ENCODE measurements around the gene ZDHHC21.
"Not testable (repeated sequence)": the region's sequence is repeated elsewhere in the genome, so short reads cannot be mapped to it uniquely, and the experiment has no call there.

ZDHHC21 gene

DNA sequence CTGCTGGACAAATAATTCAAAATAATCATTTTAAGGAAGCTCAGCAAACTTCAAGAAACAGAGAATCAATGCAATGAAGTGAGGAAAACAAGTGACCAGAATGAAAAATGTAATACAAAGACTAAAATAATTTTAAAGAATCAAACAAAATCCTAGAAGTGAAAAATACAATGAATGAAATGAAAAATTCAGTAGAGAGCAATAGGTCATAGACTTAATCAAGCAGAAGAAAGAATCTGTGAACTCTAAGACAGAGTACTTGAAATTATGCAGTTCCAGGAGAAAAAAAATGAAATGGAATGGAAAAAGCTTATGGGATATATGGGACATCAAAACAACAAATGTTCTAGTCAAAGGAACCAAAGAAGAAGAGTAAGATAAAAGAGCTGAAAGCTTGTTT is 11.8 kb upstream of the ZDHHC21 start:
- H3K9me3 Mint-ChIP-seq = peaks cover 7 to 24% of the 10 kb centered on the region in 2 donors
- H3K4me3 Mint-ChIP-seq = no peak overlapping the region
- DNase-seq (no peak), ATAC-seq (replicated peaks) (no peak)
- peaks cover 35% of the 10 kb centered on the region in 2 donors for H3K27me3 Mint-ChIP-seq
- H3K4me1 Mint-ChIP-seq (ENCODE audit: low read depth in 2 of 2) = no peaks in the 10 kb centered on the region
- H3K36me3 Mint-ChIP-seq (ENCODE audit: insufficient read depth) = no peaks in the 10 kb centered on the region
- no peak overlapping the region for H3K27ac Mint-ChIP-seq

DNA sequence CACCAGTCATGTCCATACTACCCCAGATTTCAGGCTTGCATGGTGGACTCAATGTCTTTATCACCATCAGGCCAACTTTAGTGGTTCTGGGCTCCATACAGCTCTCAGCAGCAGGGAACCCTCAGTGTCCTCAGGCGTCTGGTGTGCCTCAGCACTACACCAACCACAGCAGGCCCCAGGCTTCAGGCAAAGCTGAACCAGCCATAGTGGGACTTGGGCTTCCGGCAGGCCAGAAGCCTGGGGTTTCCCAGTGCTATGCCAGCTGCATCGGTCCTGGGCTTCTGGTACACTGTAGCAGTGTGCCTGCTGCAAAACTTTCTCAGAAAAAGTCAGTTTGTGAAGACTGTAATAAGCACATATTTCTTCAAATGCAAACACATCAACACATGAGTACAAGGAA is 11.0 kb upstream of the ZDHHC21 start:
- peaks cover 28 to 31% of the 10 kb centered on the region in 2 donors for H3K27me3 Mint-ChIP-seq
- no peaks in the 10 kb centered on the region for H3K4me1 Mint-ChIP-seq (ENCODE audit: low read depth in 2 of 2)
- no peaks in the 10 kb centered on the region for H3K36me3 Mint-ChIP-seq (ENCODE audit: insufficient read depth)
- H3K4me3 Mint-ChIP-seq = no peak overlapping the region
- ATAC-seq (replicated peaks) = no peak
- peaks cover 6 to 24% of the 10 kb centered on the region in 2 donors for H3K9me3 Mint-ChIP-seq
- no peak for DNase-seq
- H3K27ac Mint-ChIP-seq = no peak overlapping the region

DNA sequence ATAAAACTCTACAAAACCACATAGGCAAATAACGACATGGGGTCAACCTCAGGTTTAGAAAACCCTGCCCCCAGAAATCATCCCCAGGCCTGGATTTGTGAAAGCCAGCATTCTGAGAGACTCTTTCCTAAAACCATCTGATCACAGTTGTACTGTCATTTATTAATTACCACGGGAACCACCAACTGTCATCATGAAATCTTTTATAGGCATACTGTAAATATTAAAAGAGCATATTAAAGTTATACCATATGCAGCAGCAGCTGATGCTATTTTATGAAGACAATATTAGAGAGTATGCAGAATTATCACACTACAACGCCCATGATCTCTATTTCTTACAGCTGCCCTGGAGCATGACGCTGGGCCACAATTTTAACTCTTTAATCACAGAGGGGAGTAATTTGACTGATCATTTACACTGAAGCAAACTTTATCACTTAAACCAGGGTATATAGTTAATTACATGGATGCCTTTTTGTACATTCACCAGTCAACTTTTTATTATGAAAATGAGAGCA is 9.0 kb upstream of the ZDHHC21 start:
- H3K4me3 Mint-ChIP-seq = no peak overlapping the region
- no peak overlapping the region for H3K27ac Mint-ChIP-seq
- no peaks in the 10 kb centered on the region for H3K36me3 Mint-ChIP-seq (ENCODE audit: insufficient read depth)
- peaks cover 6 to 14% of the 10 kb centered on the region in 2 donors for H3K9me3 Mint-ChIP-seq
- DNase-seq (no peak), ATAC-seq (replicated peaks) (no peak)
- peaks cover 8 to 17% of the 10 kb centered on the region in 2 donors for H3K27me3 Mint-ChIP-seq
- no peaks in the 10 kb centered on the region for H3K4me1 Mint-ChIP-seq (ENCODE audit: low read depth in 2 of 2)

DNA sequence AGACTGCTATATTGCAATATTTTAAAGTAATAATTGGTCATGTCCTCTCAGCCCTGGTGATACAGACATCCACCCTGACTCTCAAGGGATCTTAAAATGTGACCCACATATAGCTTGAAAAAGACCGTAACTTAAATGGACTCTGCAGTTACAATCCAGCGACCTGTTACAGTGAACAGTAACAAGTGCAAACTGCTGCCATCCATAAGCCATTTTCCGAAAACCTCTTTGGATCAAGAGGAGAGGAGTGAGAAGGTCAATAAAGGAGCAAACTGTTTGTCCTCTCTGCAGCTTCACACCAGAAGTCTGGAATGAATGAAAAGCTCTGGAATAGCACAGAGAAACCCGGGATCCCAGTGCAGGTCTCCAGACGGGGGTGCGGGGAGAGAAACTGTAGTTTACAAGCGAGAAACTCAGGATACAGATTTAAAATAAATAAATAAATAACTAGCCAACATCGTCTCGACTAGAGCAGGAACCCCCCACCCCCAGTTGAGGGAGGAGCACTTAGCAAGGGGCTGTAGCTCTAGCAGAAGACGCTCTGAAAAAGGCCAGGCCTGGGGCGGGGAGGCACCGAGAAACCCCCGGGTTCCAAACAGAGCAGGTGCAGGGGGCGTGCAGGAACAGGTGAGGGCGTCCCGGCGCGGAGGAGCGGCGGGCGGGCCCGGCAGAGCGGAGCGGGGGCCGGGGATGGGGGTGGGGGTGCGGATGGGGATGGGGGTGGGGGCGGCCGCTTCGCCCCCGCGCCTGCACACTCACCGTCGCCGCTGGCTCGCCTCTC is 572 bp downstream of the ZDHHC21 start:
- DNase-seq = peak in 2 of 3 experiments; percentile 4 to 15
- ATAC-seq (replicated peaks) = peak; percentile 64
- Mint-ChIP-seq H3K4me3 (peak overlapping the region; percentile 90 to 95), H3K27me3 (no peaks in the 10 kb centered on the region), H3K27ac (peak overlapping the region; percentile 92 to 94), H3K4me1 (ENCODE audit: low read depth in 2 of 2) (peaks cover 21 to 40% of the 10 kb centered on the region in 2 donors), H3K9me3 (no peaks in the 10 kb centered on the region), H3K36me3 (ENCODE audit: insufficient read depth) (peaks cover 13% of the 10 kb centered on the region)

DNA sequence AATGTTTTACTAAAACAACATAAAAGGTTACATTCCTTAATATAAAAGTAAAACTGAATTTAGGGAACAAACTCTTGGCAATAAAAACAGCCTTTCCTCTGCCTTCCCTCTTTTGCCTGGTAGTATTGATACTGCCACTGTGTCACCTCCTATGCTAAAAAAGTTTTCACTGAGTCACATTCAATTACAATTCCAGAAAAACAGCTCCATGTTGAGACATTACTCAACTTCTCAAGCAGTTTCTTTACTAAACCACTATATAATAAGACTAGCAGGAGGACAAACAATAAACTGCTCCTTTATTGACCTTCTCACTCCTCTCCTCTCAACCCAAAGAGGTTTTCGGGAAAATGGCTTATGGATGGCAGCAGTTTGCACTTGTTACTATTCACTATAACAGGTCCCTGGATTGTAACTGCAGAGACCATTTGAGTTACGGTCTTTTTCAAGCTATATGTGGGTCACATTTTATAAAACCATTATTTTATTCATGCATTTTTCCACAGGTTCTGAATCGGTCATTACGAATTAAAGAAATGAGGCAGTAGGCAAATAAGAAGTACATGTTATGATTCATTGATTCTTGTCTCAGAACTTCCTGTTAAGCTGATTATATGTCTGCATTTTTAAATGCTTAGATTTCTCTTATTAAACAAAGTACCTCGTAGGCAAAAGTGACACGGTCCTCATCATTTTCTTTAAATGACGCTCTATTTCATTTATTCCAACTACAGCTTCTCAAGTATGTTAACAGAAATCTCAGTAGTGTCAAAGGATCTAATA is 2.1 kb downstream of the ZDHHC21 start:
- no peak for ATAC-seq (replicated peaks)
- DNase-seq = no peak
- Mint-ChIP-seq H3K36me3 (ENCODE audit: insufficient read depth) (peaks cover 26% of the 10 kb centered on the region), H3K4me1 (ENCODE audit: low read depth in 2 of 2) (peaks cover 21 to 40% of the 10 kb centered on the region in 2 donors), H3K27ac (no peak overlapping the region), H3K4me3 (no peak overlapping the region), H3K9me3 (no peaks in the 10 kb centered on the region), H3K27me3 (no peaks in the 10 kb centered on the region)

DNA sequence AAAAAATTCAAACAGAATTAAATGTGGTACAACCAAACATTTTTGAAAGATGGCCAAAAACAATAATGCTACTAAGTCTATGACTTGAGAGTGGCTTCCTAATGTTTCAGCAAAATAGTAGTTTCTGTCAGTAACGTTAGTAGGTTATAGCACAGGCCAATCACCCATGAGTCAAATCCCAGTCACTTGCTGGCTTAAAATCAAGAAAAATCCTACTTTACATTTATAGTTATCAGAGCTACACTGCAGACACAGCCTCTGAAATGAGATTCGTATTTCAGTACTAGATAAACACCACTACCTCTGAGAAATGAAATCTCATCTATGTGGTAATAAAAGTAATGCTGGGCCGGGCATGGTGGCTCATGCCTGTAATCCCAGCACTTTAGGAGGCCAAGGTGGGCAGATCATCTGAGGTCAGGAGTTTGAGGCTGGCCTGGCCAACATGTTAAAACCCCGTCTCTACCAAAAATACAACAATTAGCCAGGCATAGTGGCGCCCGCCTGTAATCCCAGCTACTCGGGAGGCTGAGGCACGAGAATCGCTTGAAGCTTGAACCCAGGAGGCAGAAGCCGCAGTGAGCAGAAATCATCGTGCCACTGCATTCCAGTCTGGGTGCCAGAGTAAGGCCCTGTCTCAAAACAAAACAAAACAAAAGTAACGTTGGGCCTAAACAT is 6.1 kb downstream of the ZDHHC21 start:
- DNase-seq = no peak
- Mint-ChIP-seq H3K27ac (no peak overlapping the region), H3K4me3 (no peak overlapping the region), H3K9me3 (no peaks in the 10 kb centered on the region), H3K36me3 (ENCODE audit: insufficient read depth) (peaks cover 26% of the 10 kb centered on the region), H3K27me3 (no peaks in the 10 kb centered on the region), H3K4me1 (ENCODE audit: low read depth in 2 of 2) (peaks cover 15 to 34% of the 10 kb centered on the region in 2 donors)
- ATAC-seq (replicated peaks) = no peak

DNA sequence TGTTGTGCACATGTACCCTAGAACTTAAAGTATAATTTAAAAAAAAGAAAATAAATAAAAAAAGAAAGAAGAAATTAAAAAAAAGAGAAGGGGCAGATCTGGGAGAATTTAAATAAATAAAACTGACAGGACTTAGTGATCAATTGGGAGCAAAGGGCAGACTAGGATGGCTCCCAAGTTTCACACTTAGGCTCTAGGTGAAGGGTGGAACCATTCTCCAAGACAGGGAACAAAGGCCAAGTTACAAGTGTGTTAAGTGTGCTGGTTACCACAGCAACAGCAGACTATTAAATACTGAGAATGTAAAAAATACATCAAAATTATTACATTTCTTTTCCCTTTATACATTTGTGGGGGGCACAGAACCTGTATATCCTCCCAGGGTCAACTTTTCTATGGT is 7.1 kb downstream of the ZDHHC21 start:
- no peak for ATAC-seq (replicated peaks)

DNA sequence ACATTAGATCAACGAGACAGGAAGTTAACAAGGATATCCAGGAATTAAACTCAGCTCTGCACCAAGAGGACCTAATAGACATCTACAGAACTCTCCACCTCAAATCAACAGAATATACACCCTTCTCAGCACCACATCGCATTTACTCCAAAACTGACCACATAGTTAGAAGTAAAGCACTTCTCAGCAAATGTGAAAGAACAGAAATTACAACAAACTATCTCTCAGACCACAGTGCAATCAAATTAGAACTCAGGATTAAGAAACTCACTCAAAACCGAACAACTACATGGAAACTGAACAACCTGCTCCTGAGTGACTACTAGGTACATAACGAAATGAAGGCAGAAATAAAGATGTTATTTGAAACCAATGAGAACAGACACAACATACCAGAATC is 10.6 kb downstream of the ZDHHC21 start:
- H3K4me3 Mint-ChIP-seq; H3K27me3 Mint-ChIP-seq; H3K27ac Mint-ChIP-seq; DNase-seq; ATAC-seq (replicated peaks); H3K9me3 Mint-ChIP-seq: not testable (repeated sequence)
- peaks cover 12% of the 10 kb centered on the region for H3K36me3 Mint-ChIP-seq (ENCODE audit: insufficient read depth)
- peaks cover 15 to 26% of the 10 kb centered on the region in 2 donors for H3K4me1 Mint-ChIP-seq (ENCODE audit: low read depth in 2 of 2)

More for the DNA sequence above, 7.1 kb downstream of the ZDHHC21 start:
- Mint-ChIP-seq H3K9me3 (no peaks in the 10 kb centered on the region), H3K36me3 (ENCODE audit: insufficient read depth) (peaks cover 26% of the 10 kb centered on the region), H3K27ac (no peak overlapping the region), H3K27me3 (no peaks in the 10 kb centered on the region), H3K4me3 (no peak overlapping the region), H3K4me1 (ENCODE audit: low read depth in 2 of 2) (peaks cover 17 to 36% of the 10 kb centered on the region in 2 donors)
- DNase-seq = no peak

DNA sequence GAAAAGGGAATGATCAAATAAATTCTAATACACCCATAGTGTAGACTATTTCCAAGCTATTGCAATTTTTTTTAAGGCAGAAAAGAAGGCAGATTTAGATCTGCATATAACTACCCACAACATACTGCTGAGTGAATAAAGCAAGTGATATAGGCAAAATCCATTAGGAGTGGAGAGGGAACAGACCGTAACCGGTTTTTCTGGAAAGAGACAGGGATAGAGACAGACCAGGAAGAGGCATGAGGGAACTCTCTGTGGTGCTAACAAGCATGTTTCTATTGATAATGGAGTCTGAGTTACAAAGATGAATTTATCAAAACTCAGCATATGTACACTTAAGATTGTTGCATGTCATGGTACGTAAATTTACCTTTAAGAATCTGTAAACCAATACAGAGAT is 14.5 kb downstream of the ZDHHC21 start:
- H3K27me3 Mint-ChIP-seq = no peaks in the 10 kb centered on the region
- no peak for DNase-seq
- H3K27ac Mint-ChIP-seq = peak overlapping the region in 1 of 2 donors; percentile 16
- H3K4me1 Mint-ChIP-seq (ENCODE audit: low read depth in 2 of 2) = peaks cover 21 to 38% of the 10 kb centered on the region in 2 donors
- H3K9me3 Mint-ChIP-seq = no peaks in the 10 kb centered on the region
- H3K4me3 Mint-ChIP-seq = no peak overlapping the region
- ATAC-seq (replicated peaks) = no peak
- no peaks in the 10 kb centered on the region for H3K36me3 Mint-ChIP-seq (ENCODE audit: insufficient read depth)

DNA sequence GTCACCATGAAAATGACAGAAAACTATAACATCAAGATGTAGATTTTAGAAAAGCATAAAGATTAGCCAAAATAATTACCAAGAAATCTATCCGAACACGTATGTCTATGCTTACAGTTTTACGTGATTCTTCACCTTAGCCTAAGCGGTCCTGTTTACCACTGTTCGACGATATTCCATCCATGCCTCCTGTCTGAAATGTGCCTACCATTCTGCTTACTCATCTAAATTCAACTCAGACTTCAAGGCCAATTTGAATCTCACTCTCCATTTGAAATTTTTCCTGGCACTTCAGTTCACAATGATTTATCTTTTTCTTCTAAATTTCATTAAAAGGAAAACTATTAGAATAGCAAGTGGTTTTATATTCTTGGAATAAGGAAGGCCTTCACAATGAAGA is 15.4 kb downstream of the ZDHHC21 start:
- no peak overlapping the region for H3K27ac Mint-ChIP-seq
- ATAC-seq (replicated peaks) (no peak), DNase-seq (no peak)
- peaks cover 21 to 35% of the 10 kb centered on the region in 2 donors for H3K4me1 Mint-ChIP-seq (ENCODE audit: low read depth in 2 of 2)
- H3K36me3 Mint-ChIP-seq (ENCODE audit: insufficient read depth) = no peaks in the 10 kb centered on the region
- no peaks in the 10 kb centered on the region for H3K9me3 Mint-ChIP-seq
- H3K4me3 Mint-ChIP-seq = no peak overlapping the region
- H3K27me3 Mint-ChIP-seq = no peaks in the 10 kb centered on the region

DNA sequence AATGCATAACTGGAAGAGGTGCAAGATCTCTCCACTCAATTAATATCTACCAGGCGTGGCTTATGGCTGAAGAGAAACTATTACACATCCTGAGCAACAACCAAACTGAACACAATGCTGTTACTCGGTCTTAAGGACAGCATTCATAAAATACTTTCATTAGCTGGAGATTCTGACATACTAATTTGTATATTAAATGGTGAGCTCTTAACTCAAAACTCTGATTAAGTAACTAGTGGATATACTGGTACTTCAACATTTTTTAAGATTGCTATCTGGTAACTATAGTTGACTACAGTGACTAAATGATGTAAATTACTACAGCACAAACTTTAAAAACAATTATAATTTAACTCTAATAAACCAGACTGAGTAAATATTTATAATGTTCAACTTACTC is 15.8 kb downstream of the ZDHHC21 start:
- H3K27me3 Mint-ChIP-seq = no peaks in the 10 kb centered on the region
- no peak for ATAC-seq (replicated peaks)
- DNase-seq = no peak
- peaks cover 2% of the 10 kb centered on the region for H3K36me3 Mint-ChIP-seq (ENCODE audit: insufficient read depth)
- H3K4me1 Mint-ChIP-seq (ENCODE audit: low read depth in 2 of 2) = peaks cover 17 to 30% of the 10 kb centered on the region in 2 donors
- no peak overlapping the region for H3K4me3 Mint-ChIP-seq
- no peak overlapping the region for H3K27ac Mint-ChIP-seq
- H3K9me3 Mint-ChIP-seq = no peaks in the 10 kb centered on the region

DNA sequence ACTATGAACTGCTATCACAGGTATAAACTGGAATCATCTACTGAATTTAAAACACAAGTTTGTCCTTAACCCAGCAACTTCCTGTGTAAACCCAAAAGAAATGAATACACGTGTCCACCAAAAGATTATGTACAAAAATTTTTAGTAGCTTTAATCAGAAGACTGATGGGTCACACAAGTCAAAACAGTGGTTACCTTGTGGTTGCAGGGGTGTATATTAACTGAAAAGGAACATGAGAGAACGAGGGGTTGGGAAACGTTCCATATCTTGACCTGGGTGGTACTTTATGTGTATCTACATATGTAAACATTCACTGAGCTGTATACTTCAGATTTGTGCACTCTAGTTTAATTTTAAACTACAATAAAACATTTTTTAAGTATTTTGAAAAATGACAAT is 18.6 kb downstream of the ZDHHC21 start:
- H3K9me3 Mint-ChIP-seq = no peaks in the 10 kb centered on the region
- H3K27ac Mint-ChIP-seq = peak overlapping the region in 1 of 2 donors; percentile 4
- peaks cover 6% of the 10 kb centered on the region for H3K36me3 Mint-ChIP-seq (ENCODE audit: insufficient read depth)
- no peaks in the 10 kb centered on the region for H3K27me3 Mint-ChIP-seq
- H3K4me3 Mint-ChIP-seq = no peak overlapping the region
- peaks cover 13 to 18% of the 10 kb centered on the region in 2 donors for H3K4me1 Mint-ChIP-seq (ENCODE audit: low read depth in 2 of 2)
- ATAC-seq (replicated peaks) = peak; percentile 24
- no peak for DNase-seq

DNA sequence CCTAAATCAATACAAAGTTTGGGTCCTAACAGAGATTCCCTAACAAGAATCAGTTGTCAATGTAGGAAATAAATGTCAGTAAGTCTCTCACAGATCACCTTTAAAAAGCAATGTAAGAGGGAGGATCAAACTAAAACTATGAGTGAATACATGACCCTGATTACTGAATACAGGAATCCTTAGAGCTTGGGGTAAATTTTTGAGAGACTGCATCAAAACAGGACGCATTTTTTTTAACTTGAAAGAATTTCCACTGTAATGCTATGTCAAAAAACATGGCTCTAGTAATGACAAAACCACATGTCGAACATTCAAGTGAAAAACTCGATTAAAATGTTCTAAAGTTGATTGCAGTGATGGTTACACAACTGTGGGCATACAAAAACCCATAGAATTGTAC is 21.9 kb downstream of the ZDHHC21 start:
- Mint-ChIP-seq H3K36me3 (ENCODE audit: insufficient read depth) (peaks cover 6% of the 10 kb centered on the region), H3K9me3 (no peaks in the 10 kb centered on the region), H3K4me3 (no peak overlapping the region), H3K4me1 (ENCODE audit: low read depth in 2 of 2) (peaks cover 5 to 7% of the 10 kb centered on the region in 2 donors), H3K27ac (no peak overlapping the region), H3K27me3 (no peaks in the 10 kb centered on the region)
- ATAC-seq (replicated peaks) (no peak), DNase-seq (no peak)

All from effector memory CD8-positive, alpha-beta T cell (primary cell).